ENCODE data around the gene FMNL2. TPM values are rescaled to one million over a fixed set of nuclear protein-coding genes. Genes with fewer than 3 reads are reported as not detected.
"Not testable (repeated sequence)": the region's sequence is repeated elsewhere in the genome, so short reads cannot be mapped to it uniquely, and the experiment has no call there.

The FMNL2 gene
- total and polyA plus RNA-seq, 2 experiments from 2014 or later = 16.5 to 45.4 TPM

DNA sequence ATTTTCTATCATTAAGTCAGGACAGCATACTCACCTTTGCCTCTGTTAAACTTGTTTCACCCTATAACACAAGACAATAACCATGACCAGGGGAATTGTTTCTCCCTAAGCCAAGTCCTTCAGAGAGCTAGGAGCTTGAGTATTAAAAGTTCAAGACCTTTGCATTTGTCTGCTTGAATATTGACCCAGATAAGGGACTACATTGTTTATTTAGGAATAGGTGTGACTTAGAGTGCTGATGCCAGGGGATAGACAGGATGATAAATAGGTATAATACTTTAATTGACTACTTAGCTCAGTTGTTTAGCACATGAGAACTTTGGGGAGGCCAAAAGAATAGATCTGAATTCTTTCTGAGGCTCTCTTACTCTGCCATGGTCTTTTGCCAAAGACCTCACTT is 185.8 kb downstream of the FMNL2 start (continued):
- TF ChIP-seq ZNF114 (CRISPR knock-in tag; IDR thresholded peaks at IDR 0.05) (no peak), ZNF331 (CRISPR knock-in tag; IDR thresholded peaks at IDR 0.05; ENCODE audit: low read depth) (no peak), STAT1 (IDR thresholded peaks at IDR 0.05; ENCODE audit: unreplicated experiment) (no peak), CREB1 (CRISPR knock-in tag; IDR thresholded peaks at IDR 0.05; ENCODE audit: low read depth) (no peak), EZH2phosphoT487 (IDR thresholded peaks at IDR 0.05; ENCODE audit: unreplicated experiment) (no peak), EZH2 (IDR thresholded peaks at IDR 0.05; ENCODE audit: low read depth, unreplicated experiment) (no peak), NANOG (IDR thresholded peaks at IDR 0.05; ENCODE audit: borderline replicate concordance) (no peak)
- TF ChIP-seq, protein P1, sequence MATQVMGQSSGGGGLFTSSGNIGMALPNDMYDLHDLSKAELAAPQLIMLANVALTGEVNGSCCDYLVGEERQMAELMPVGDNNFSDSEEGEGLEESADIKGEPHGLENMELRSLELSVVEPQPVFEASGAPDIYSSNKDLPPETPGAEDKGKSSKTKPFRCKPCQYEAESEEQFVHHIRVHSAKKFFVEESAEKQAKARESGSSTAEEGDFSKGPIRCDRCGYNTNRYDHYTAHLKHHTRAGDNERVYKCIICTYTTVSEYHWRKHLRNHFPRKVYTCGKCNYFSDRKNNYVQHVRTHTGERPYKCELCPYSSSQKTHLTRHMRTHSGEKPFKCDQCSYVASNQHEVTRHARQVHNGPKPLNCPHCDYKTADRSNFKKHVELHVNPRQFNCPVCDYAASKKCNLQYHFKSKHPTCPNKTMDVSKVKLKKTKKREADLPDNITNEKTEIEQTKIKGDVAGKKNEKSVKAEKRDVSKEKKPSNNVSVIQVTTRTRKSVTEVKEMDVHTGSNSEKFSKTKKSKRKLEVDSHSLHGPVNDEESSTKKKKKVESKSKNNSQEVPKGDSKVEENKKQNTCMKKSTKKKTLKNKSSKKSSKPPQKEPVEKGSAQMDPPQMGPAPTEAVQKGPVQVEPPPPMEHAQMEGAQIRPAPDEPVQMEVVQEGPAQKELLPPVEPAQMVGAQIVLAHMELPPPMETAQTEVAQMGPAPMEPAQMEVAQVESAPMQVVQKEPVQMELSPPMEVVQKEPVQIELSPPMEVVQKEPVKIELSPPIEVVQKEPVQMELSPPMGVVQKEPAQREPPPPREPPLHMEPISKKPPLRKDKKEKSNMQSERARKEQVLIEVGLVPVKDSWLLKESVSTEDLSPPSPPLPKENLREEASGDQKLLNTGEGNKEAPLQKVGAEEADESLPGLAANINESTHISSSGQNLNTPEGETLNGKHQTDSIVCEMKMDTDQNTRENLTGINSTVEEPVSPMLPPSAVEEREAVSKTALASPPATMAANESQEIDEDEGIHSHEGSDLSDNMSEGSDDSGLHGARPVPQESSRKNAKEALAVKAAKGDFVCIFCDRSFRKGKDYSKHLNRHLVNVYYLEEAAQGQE (IDR thresholded peaks at IDR 0.05; ENCODE audit: unreplicated experiment) = no peak

DNA sequence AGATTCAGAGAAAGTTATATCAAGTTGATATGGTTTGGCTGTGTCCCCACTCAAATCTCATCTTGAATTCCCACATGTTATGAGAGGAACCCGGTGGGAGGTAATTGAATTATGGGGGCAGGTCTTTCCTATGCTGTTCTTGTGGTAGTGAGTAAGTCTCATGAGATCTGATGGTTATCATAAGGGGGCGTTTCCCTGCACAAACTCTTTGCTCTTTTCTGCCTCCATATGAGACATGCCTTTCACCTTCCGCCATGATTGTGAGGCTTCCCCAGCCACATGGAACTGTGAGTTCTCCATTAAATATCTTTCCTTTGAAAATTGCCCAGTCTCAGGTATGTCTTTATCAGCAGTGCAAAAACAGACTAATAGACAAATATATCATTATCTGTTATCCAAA is 187.5 kb downstream of the FMNL2 start:
- not testable (repeated sequence) for H3K36me3 Mint-ChIP-seq (ENCODE audit: low read depth); H4K20me1 ChIP-seq (replicated peaks; ENCODE audit: insufficient read depth); H3K27me3 Mint-ChIP-seq (ENCODE audit: insufficient read depth, low read depth, poor library complexity); H3K9me3 Mint-ChIP-seq; H3K36me3 ChIP-seq (ENCODE audit: insufficient read depth); H3K4me3 Mint-ChIP-seq; H3K27ac Mint-ChIP-seq; ATAC-seq; DNase-seq (ENCODE audit: low spot score); H3K4me3 ChIP-seq; H2AFZ ChIP-seq; H3F3A ChIP-seq (replicated peaks; ENCODE audit: low read depth); H3K4me2 ChIP-seq; H3K27ac ChIP-seq (ENCODE audit: low read depth); H3K27me3 ChIP-seq (ENCODE audit: insufficient read depth); H3K4me1 ChIP-seq (ENCODE audit: insufficient read depth); H3K9me2 ChIP-seq (ENCODE audit: insufficient read depth)
- peaks cover 26% of the 10 kb centered on the region for H3K4me1 Mint-ChIP-seq
- peaks cover 56% of the 10 kb centered on the region for H3K79me2 ChIP-seq (replicated peaks; ENCODE audit: insufficient read depth)

DNA sequence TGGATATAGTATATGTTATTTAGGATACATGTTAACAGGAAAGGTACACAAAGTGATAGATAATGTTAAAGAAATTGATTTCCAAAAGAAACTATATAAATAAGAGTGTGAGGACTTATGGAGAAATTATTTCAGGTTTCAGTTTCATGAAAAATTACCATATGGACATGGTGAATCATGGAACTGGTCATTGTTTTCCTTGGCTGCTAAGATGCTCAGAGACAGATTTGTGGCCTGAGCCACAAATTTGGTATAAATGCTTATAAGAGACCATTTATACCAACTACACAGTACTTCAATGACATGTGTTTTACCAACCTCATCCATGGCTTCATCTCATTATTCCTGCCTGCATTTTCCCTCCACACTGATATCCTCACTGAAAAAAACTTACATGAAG is 188.1 kb downstream of the FMNL2 start:
- H2AFZ ChIP-seq = no peak overlapping the region
- ATAC-seq = no peak
- no peak overlapping the region for H3K27ac Mint-ChIP-seq
- DNase-seq (ENCODE audit: low spot score) = no peak
- H3K4me2 ChIP-seq = no peak overlapping the region
- no peaks in the 10 kb centered on the region for H3K9me3 Mint-ChIP-seq
- peaks cover 2% of the 10 kb centered on the region; the same call in 2 of the 3 replicates for H3K36me3 Mint-ChIP-seq (ENCODE audit: low read depth)
- H3K4me1 Mint-ChIP-seq = peaks cover 25% of the 10 kb centered on the region
- H4K20me1 ChIP-seq (replicated peaks; ENCODE audit: insufficient read depth) = peaks cover 5% of the 10 kb centered on the region; the same call in 1 of the 2 replicates
- H3F3A ChIP-seq (replicated peaks; ENCODE audit: low read depth) = no peaks in the 10 kb centered on the region
- peaks cover 5% of the 10 kb centered on the region for H3K4me1 ChIP-seq (ENCODE audit: insufficient read depth)
- peaks cover under 1% of the 10 kb centered on the region; the same call in 1 of the 2 replicates for H3K9me2 ChIP-seq (ENCODE audit: insufficient read depth)
- no peak overlapping the region for H3K27ac ChIP-seq (ENCODE audit: low read depth)
- H3K79me2 ChIP-seq (replicated peaks; ENCODE audit: insufficient read depth) = peaks cover 53% of the 10 kb centered on the region
- H3K27me3 Mint-ChIP-seq (ENCODE audit: insufficient read depth, low read depth, poor library complexity) = no peaks in the 10 kb centered on the region
- H3K4me3 Mint-ChIP-seq = no peak overlapping the region
- no peaks in the 10 kb centered on the region for H3K36me3 ChIP-seq (ENCODE audit: insufficient read depth)
- H3K4me3 ChIP-seq = no peak overlapping the region
- H3K27me3 ChIP-seq (ENCODE audit: insufficient read depth) = no peaks in the 10 kb centered on the region
- TF ChIP-seq, protein P1 (IDR thresholded peaks at IDR 0.05; ENCODE audit: unreplicated experiment) = no peak
- TF ChIP-seq CREB1 (CRISPR knock-in tag; IDR thresholded peaks at IDR 0.05; ENCODE audit: low read depth) (no peak), STAT1 (IDR thresholded peaks at IDR 0.05; ENCODE audit: unreplicated experiment) (no peak), ZNF331 (CRISPR knock-in tag; IDR thresholded peaks at IDR 0.05; ENCODE audit: low read depth) (no peak)
